GM19035 (cell line): ENCODE data around the gene LMBR1L.

Experiments used
- ATAC-seq: cut with Tn5 transposase; IDR thresholded peaks from one replicate; pipeline ENCODE4 v1.9.1; 2021; ENCODE audit not compliant: unreplicated experiment

The LMBR1L gene

GRCh38 chr12:49054524-49054923 is 56.1 kb downstream of the LMBR1L start:
- no peak for ATAC-seq

GRCh38 chr12:49054096-49054495 is 56.6 kb downstream of the LMBR1L start:
- ATAC-seq, result no peak

- no peak for ATAC-seq
These were observed 58.0 kb downstream of the LMBR1L start for GRCh38 chr12:49052451-49053208.

DNA sequence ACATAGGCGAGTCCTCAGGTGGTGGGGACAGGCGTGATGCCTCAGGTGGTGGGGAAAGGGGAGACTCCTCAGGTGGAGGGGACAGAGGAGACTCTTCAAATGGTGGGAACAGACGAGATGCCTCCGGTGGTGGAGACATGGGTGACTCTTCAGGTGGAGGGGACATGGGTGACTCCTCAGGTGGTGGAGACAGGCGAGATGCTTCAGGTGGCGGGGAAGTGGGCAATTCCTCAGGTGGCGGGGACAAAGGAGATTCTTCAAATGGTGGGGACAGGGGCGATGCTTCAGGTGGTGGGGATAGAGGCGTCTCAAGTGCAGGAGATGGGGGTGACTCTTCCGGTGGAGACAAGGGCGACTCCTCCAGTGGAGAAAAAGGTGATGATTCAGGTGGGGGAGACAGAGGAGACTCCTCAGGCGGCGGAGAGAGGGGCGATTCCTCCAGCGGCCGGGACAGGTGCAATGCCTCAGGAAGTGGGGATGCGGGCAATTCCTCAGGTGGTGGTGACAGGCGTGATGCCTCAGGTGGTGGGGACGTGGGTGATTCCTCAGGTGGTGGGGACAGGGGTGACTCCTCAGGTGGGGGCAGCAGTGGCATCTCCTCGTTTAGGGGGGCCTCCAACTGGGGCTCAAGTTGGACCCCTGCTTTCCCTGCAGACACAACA is 58.7 kb downstream of the LMBR1L start:
- no peak for ATAC-seq

GRCh38 chr12:49051373-49051764 is 59.3 kb downstream of the LMBR1L start:
- no peak for ATAC-seq

- no peak for ATAC-seq
These were observed 59.9 kb downstream of the LMBR1L start for GRCh38 chr12:49050507-49051372.

DNA sequence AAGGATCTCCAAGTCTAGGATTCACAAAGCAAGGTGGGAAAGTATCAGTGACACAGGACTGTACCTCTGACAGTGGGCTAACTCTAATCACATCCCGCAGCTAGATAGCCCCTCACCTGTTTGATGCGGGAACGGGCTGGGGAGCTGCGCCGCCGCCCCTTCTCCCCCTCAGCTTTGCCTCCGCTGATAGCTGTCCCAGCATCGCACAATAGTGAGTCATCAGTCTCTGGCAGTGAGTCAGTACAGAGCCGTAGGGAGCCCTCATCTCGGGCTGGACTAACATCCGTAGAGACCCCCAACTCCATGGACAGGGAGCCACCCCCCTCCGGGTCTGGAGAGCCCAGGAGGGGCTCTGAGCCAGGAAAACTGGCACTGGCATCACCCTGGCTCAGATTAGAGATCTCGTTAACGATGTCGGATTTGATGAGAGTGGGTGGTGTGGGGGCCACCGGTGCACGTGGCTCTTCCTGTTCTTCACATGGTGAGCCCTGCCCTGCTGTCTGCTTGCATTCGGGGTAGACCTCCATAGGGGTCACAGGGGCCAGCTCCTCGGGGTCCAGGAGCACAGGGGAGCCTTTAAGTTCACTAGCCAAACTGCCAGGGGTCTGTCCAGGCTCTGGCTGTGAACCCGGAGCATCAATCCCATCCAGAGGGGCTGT is 61.0 kb downstream of the LMBR1L start:
- no peak for ATAC-seq

- ATAC-seq, result no peak
These were observed 61.7 kb downstream of the LMBR1L start for GRCh38 chr12:49048953-49049352.
